ENCODE measurements around the gene TEKTIP1. TPM values are rescaled to one million over a fixed set of nuclear protein-coding genes. Genes with fewer than 3 reads are reported as not detected.

TEKTIP1 gene
- total and polyA plus RNA-seq, 2 donors: 0.79 TPM; not detected in 1

DNA sequence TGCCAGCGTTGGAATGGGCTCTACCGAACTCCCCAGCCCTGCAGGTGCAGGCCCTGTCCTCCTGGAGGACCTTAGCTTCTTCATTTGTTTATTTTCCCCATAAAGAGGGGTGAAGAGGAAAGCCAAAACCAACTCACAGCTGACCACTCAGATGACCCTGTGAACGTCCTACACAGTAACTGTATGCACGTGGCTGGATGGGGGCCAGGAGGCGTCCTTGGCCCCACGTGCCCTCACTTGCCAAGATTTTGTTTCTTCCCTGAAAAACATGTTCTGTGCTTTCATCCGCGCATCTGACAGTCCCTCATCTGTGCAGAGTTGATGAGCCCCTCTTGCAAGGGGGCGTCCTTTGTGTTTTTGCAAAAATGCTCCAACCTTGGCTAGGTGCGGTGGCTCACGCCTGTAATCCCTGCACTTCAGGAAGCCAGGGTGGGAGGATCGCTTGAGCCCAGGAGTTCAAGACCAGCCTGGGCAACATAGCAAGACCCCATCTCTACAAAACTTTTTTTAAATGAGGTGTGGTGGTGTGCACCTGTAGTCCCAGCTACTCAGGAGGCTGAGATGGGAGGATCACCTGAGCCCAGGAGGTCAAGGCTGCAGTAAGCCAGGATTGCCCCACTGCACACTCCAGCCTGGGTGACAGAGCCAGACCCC, 5.3 kb upstream of the TEKTIP1 start:
- 83% methylated on average over 12 of the region's 12 CpGs for WGBS
- H3K4me3 ChIP-seq (ENCODE audit: low read depth, low read length): no peak overlapping the region
- peaks cover 7% of the 10 kb centered on the region for H3K36me3 ChIP-seq (ENCODE audit: insufficient read depth)

DNA sequence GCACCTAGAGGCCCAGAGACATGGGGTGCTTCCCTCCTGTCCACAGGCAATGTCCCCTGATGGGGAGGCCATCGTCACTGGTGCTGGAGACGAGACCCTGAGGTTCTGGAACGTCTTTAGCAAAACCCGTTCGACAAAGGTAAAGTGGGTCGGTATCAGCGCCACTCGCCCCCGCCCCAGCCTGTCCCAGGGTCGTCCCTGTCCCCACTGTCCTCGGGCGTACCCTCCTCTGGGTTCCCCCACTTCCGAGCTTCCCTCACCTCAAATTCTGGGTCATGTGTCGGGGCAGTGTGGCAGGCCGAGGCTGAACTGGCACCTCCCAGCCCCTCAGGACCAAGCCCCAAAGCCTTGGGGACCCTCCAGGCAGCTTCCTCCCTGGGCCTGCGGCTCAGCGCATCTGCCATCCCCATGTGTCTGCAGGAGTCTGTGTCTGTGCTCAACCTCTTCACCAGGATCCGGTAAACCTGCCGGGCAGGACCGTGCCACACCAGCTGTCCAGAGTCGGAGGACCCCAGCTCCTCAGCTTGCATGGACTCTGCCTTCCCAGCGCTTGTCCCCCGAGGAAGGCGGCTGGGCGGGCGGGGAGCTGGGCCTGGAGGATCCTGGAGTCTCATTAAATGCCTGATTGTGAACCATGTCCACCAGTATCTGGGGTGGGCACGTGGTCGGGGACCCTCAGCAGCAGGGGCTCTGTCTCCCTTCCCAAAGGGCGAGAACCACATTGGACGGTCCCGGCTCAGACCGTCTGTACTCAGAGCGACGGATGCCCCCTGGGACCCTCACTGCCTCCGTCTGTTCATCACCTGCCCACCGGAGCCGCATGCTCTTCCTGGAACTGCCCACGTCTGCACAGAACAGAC, 4.4 kb upstream of the TEKTIP1 start:
- no peak for DNase-seq (ENCODE audit: extremely low spot score)
- peaks cover 7% of the 10 kb centered on the region for H3K36me3 ChIP-seq (ENCODE audit: insufficient read depth)
- WGBS: 92% methylated on average over 38 of the region's 38 CpGs
- H3K4me1 ChIP-seq (ENCODE audit: insufficient read depth): no peaks in the 10 kb centered on the region
- no peak overlapping the region for H3K4me3 ChIP-seq (ENCODE audit: low read depth, low read length)
- no peak overlapping the region for H3K27ac ChIP-seq (ENCODE audit: low read depth)

More for the DNA sequence above, 5.3 kb upstream of the TEKTIP1 start:
- Histone ChIP-seq H3K4me1 (ENCODE audit: insufficient read depth) (no peaks in the 10 kb centered on the region), H3K27ac (ENCODE audit: low read depth) (no peak overlapping the region)
- no peak for DNase-seq (ENCODE audit: extremely low spot score)

- Histone ChIP-seq H3K4me3 (ENCODE audit: low read depth, low read length) (no peak overlapping the region), H3K36me3 (ENCODE audit: insufficient read depth) (peaks cover 7% of the 10 kb centered on the region), H3K27ac (ENCODE audit: low read depth) (no peak overlapping the region), H3K4me1 (ENCODE audit: insufficient read depth) (no peaks in the 10 kb centered on the region)
- 90% methylated on average over 9 of the region's 9 CpGs for WGBS
- no peak for DNase-seq (ENCODE audit: extremely low spot score)
These were observed 3.8 kb upstream of the TEKTIP1 start for GRCh38 chr19:3535235-3535535.

GRCh38 chr19:3535563-3535965, 3.4 kb upstream of the TEKTIP1 start:
- peaks cover 7% of the 10 kb centered on the region for H3K36me3 ChIP-seq (ENCODE audit: insufficient read depth)
- H3K4me3 ChIP-seq (ENCODE audit: low read depth, low read length): no peak overlapping the region
- H3K27ac ChIP-seq (ENCODE audit: low read depth): no peak overlapping the region
- WGBS: 92% methylated on average over 14 of the region's 14 CpGs
- no peak for DNase-seq (ENCODE audit: extremely low spot score)
- no peaks in the 10 kb centered on the region for H3K4me1 ChIP-seq (ENCODE audit: insufficient read depth)

DNA sequence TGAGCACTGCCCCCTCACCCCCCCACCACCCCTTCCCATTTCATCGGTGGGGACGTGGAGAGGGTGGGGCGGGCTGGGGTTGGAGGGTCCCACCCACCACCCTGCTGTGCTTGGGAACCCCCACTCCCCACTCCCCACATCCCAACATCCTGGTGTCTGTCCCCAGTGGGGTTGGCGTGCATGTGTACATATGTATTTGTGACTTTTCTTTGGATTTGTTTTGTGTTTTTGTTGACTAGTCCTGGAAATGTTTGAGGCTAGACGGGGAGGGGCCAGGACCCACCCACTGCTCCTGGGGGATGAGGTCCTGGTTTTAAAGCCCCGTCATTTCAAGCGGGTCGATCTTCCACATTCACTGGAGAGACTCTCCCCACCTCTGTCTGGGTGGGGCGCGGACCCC, 3.0 kb upstream of the TEKTIP1 start:
- no peak overlapping the region for H3K27ac ChIP-seq (ENCODE audit: low read depth)
- H3K4me1 ChIP-seq (ENCODE audit: insufficient read depth): no peaks in the 10 kb centered on the region
- H3K36me3 ChIP-seq (ENCODE audit: insufficient read depth): peaks cover 7% of the 10 kb centered on the region
- no peak for DNase-seq (ENCODE audit: extremely low spot score)
- WGBS: 84% methylated on average over 10 of the region's 10 CpGs
- no peak overlapping the region for H3K4me3 ChIP-seq (ENCODE audit: low read depth, low read length)

DNA sequence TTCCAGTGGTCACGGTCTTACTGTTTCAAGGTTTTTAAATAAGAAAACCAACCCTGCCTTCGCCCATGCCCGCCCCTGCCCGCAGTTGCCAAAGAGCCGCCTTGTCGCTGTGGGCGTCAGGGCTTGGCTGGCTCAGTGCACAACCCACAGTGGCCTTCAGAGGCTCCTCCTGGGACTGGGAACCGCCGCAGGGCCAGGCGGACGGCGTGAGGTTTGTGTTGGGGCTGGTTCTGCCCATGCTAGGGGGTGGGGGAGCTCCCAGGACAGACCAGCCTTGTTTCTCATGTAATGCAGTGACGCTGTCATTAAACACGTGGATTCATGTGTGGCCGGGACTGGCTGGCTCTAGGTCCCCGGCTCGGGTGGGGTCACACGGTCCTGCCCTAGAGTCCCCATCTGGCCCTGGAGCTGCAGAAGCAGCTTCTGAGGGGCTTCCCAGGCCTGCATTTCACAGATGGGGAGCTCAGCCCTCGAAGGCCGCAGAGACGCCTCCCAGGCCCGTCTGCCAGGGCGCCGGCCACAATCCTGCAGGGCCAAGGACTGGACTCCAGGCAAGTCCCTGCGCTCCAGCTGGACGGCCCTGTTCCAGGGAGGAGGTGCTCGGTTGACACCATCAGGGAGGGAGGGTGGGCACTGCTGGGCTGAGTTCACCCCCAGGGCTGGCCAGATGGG, 2.4 kb upstream of the TEKTIP1 start:
- no peak overlapping the region for H3K4me3 ChIP-seq (ENCODE audit: low read depth, low read length)

GRCh38 chr19:3537101-3537437, 1.9 kb upstream of the TEKTIP1 start:
- Histone ChIP-seq H3K4me3 (ENCODE audit: low read depth, low read length) (no peak overlapping the region), H3K36me3 (ENCODE audit: insufficient read depth) (peaks cover under 1% of the 10 kb centered on the region), H3K27ac (ENCODE audit: low read depth) (no peak overlapping the region), H3K4me1 (ENCODE audit: insufficient read depth) (no peaks in the 10 kb centered on the region)
- no peak for DNase-seq (ENCODE audit: extremely low spot score)
- WGBS: 67% methylated on average over 13 of the region's 13 CpGs

More for the DNA sequence above, 2.4 kb upstream of the TEKTIP1 start:
- WGBS: 67% methylated on average over 27 of the region's 27 CpGs
- peaks cover 5% of the 10 kb centered on the region for H3K36me3 ChIP-seq (ENCODE audit: insufficient read depth)
- H3K27ac ChIP-seq (ENCODE audit: low read depth): no peak overlapping the region
- no peaks in the 10 kb centered on the region for H3K4me1 ChIP-seq (ENCODE audit: insufficient read depth)
- DNase-seq (ENCODE audit: extremely low spot score): no peak

DNA sequence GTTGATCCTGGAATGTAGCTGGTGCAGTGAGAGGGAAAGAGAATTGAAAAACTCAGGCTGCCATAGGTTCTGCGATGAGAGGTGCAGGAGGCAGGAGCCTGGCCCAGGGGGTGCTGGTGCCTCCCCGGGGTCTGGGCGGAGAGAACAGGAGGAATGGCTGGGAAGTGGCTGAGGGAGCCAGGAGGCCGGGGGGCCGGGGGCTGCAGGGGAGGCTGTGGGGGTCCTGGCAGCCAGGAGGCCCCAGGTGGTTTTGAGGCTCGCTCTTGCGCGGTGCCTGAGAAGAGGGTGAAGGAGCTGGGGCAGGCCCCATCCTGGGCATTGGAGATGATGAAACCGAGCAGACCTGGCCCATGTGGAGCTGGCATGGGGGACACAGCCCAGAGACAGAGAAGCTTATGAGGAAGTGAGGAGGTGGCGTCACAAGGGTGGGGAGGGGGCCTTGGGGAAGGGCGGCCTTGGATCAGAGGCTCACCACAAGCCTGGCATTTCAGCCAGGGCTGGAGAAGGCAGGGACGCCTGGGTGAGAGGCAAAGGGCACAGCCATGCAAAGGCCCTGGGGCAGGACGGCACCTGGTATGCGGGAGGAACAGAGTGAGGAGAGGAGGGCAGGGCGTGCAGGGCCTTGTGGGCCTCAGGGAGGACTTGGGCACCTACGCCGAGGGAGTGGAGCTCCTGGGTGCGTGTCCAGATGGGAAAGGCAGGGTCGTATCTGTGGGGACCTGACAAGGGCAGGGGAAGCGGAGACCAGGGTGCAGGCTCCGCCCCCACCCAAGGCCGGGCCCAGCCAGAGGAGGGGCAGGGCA, 1.3 kb upstream of the TEKTIP1 start:
- WGBS: 83% methylated on average over 22 of the region's 22 CpGs
- no peak for DNase-seq (ENCODE audit: extremely low spot score)
- no peaks in the 10 kb centered on the region for H3K36me3 ChIP-seq (ENCODE audit: insufficient read depth)
- H3K4me3 ChIP-seq (ENCODE audit: low read depth, low read length): no peak overlapping the region
- no peak overlapping the region for H3K27ac ChIP-seq (ENCODE audit: low read depth)
- H3K4me1 ChIP-seq (ENCODE audit: insufficient read depth): no peaks in the 10 kb centered on the region

- H3K36me3 ChIP-seq (ENCODE audit: insufficient read depth): no peaks in the 10 kb centered on the region
- no peak for DNase-seq (ENCODE audit: extremely low spot score)
- H3K4me3 ChIP-seq (ENCODE audit: low read depth, low read length): no peak overlapping the region
- WGBS: 81% methylated on average over 25 of the region's 25 CpGs
- no peak overlapping the region for H3K27ac ChIP-seq (ENCODE audit: low read depth)
- H3K4me1 ChIP-seq (ENCODE audit: insufficient read depth): no peaks in the 10 kb centered on the region
These were observed 580 bp upstream of the TEKTIP1 start for GRCh38 chr19:3538258-3538929.

DNA sequence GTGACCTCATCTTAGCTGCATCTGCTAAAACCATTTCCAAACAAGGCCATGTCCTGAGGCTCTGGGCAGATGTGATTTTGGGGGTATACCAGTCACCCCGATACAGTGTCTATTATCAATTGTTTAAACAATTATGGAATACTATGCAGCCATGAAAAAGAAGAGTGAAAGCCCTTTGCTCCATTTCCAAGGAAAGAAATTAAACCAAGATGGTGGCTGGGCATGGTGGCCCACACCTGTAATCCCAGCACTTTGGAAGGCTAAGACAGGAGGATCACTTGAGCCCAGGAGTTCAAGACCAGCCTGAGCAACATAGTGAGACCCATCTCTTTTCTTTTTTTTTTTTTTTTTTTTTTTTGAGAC, 763 bp downstream of the TEKTIP1 start:
- no peak for DNase-seq (ENCODE audit: extremely low spot score)
- no peak overlapping the region for H3K4me3 ChIP-seq (ENCODE audit: low read depth, low read length)
- no peak overlapping the region for H3K27ac ChIP-seq (ENCODE audit: low read depth)
- H3K4me1 ChIP-seq (ENCODE audit: insufficient read depth): no peaks in the 10 kb centered on the region
- no peaks in the 10 kb centered on the region for H3K36me3 ChIP-seq (ENCODE audit: insufficient read depth)
- 99% methylated on average over 1 of the region's 1 CpG for WGBS

DNA sequence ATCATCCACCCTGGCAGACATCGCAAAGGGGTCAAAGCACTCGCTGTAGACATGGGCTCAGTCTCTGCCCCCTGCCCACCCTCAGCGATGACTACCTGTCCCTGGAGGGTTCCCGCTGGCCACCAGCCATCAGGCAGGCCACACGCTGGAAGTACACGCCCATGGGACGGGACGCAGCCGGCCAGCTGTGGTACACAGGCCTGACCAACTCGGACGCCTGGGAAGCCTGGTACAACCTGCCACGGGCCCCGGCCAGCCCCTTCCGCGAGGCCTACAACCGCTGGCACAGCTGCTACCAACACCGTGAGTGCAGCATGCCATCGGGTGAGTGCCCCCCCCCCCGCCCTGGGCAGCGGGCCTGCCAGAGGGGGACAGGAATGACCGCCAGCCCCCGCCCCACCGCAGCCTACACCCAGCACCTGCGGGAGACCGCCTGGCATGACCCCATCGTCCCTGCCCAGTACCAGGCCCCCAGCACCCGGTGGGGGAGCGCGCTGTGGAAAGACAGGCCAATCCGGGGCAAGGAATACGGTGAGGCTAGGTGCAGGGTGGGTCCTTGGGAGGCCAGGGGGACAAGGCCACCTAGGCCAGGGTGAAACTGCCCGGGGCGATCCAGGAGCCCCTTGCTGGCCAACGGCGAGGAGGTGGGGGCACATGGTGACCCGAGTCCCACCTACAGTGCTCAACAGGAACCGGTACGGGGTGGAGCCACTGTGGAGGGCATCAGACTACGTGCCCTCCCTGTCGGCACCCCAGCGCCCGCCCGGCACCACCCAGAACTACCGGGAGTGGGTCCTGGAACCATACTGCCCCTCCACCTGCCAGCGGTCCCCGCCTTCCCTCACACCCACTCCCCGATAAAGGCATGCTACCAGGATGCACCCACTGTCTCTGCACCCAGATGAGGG, 4.4 kb downstream of the TEKTIP1 start:
- H3K4me3 ChIP-seq (ENCODE audit: low read depth, low read length): no peak overlapping the region
- no peaks in the 10 kb centered on the region for H3K4me1 ChIP-seq (ENCODE audit: insufficient read depth)
- 84% methylated on average over 47 of the region's 47 CpGs for WGBS
- DNase-seq (ENCODE audit: extremely low spot score): no peak
- no peaks in the 10 kb centered on the region for H3K36me3 ChIP-seq (ENCODE audit: insufficient read depth)
- H3K27ac ChIP-seq (ENCODE audit: low read depth): no peak overlapping the region

GRCh38 chr19:3544058-3544376, 5.0 kb downstream of the TEKTIP1 start:
- H3K36me3 ChIP-seq (ENCODE audit: insufficient read depth): no peaks in the 10 kb centered on the region

More at GRCh38 chr19:3544058-3544376, 5.0 kb downstream of the TEKTIP1 start:
- H3K27ac ChIP-seq (ENCODE audit: low read depth): no peak overlapping the region
- no peaks in the 10 kb centered on the region for H3K4me1 ChIP-seq (ENCODE audit: insufficient read depth)
- WGBS: 80% methylated on average over 9 of the region's 9 CpGs
- H3K4me3 ChIP-seq (ENCODE audit: low read depth, low read length): no peak overlapping the region
- no peak for DNase-seq (ENCODE audit: extremely low spot score)

Data from urinary bladder (tissue), 4 donors.